Neuronal stem cell (in vitro differentiated cells): ENCODE data around the gene TOB1.
A peak's percentile ranks its signal among the peaks of the same experiment; 100 is the strongest.

Source experiments
- DNase-seq: peaks from one replicate; pipeline ENCODE4 v3.0.0-alpha.2; 2013; ENCODE audit warnings: low spot score
- H2AFZ ChIP-seq: one replicate; pipeline ENCODE4 v1.6.1; 2013; ENCODE audit warnings: mild to moderate bottlenecking, low read length, inconsistent platforms
- H2AK5ac ChIP-seq: 2 replicates; pipeline ENCODE4 v1.6.1; 2013; ENCODE audit warnings: low read depth, mild to moderate bottlenecking, inconsistent platforms, low read length, moderate library complexity, mixed read lengths
- H2BK120ac ChIP-seq: 2 replicates; pipeline ENCODE4 v1.6.1; 2013; ENCODE audit warnings: low read depth, mild to moderate bottlenecking, inconsistent platforms, low read length, moderate library complexity, mixed read lengths
- H2BK12ac ChIP-seq: one replicate; pipeline ENCODE4 v1.6.1; 2013; ENCODE audit warnings: low read length, inconsistent platforms
- H2BK15ac ChIP-seq: 2 replicates; pipeline ENCODE4 v1.6.1; 2013; ENCODE audit warnings: mild to moderate bottlenecking, low read length, inconsistent platforms, mixed read lengths
- H2BK5ac ChIP-seq: one replicate; pipeline ENCODE4 v1.6.1; 2013; ENCODE audit warnings: inconsistent platforms, mild to moderate bottlenecking, low read length, moderate library complexity
- H3K14ac ChIP-seq: one replicate; pipeline ENCODE4 v1.6.1; 2013; ENCODE audit warnings: low read length, inconsistent platforms
- H3K18ac ChIP-seq: 2 replicates; pipeline ENCODE4 v1.6.1; 2013; ENCODE audit warnings: low read length, inconsistent platforms
- H3K23ac ChIP-seq: 2 replicates; pipeline ENCODE4 v1.6.1; 2013; ENCODE audit warnings: low read depth, mild to moderate bottlenecking, mixed read lengths, low read length, inconsistent platforms; ENCODE audit not compliant: poor library complexity
- H3K27ac ChIP-seq: replicated peaks from 3 replicates; pipeline ENCODE4 v1.5.1; 2013; ENCODE audit warnings: low read length, inconsistent platforms
- H3K27me3 ChIP-seq, 3 experiments: 2 replicates each; pipeline ENCODE4 v1.6.1; 2013; ENCODE audit warnings: low read length in 3 of 3, mild to moderate bottlenecking in 2 of 3, inconsistent platforms in 1 of 3, low read depth in 1 of 3, mixed read lengths in 1 of 3, moderate library complexity in 1 of 3; ENCODE audit not compliant: control insufficient read depth in 3 of 3, insufficient read depth in 3 of 3
- H3K36me3 ChIP-seq, 2 donors: replicated peaks in 1 of 2; 2 replicates each; pipeline ENCODE4 v1.6.1; 2013; ENCODE audit warnings: low read length in 2 of 2; ENCODE audit not compliant: control insufficient read depth in 2 of 2, insufficient read depth in 2 of 2
- H3K4ac ChIP-seq: 2 replicates; pipeline ENCODE4 v1.6.1; 2013; ENCODE audit warnings: inconsistent platforms, mild to moderate bottlenecking, low read length, moderate library complexity
- H3K4me1 ChIP-seq, 2 donors: 1 replicate in 1 of 2; 2 replicates in 1 of 2; pipeline ENCODE4 v1.6.1; 2013; ENCODE audit warnings: low read length in 2 of 2, low read depth in 1 of 2; ENCODE audit not compliant: control insufficient read depth in 2 of 2, insufficient read depth in 1 of 2
- H3K4me2 ChIP-seq: one replicate; pipeline ENCODE4 v1.6.1; 2013; ENCODE audit warnings: mild to moderate bottlenecking, low read length, inconsistent platforms; ENCODE audit not compliant: insufficient read depth, poor library complexity, severe bottlenecking
- H3K4me3 ChIP-seq, 2 donors: 2 replicates each; pipeline ENCODE4 v1.5.1; 2013; ENCODE audit warnings: low read length in 2 of 2, mild to moderate bottlenecking in 2 of 2, inconsistent platforms in 1 of 2, moderate library complexity in 1 of 2
- H3K79me1 ChIP-seq: one replicate; pipeline ENCODE4 v1.6.1; 2013; ENCODE audit warnings: low read depth, mild to moderate bottlenecking, inconsistent platforms, low read length, moderate library complexity
- H3K9ac ChIP-seq: one replicate; pipeline ENCODE4 v1.6.1; 2013; ENCODE audit warnings: mild to moderate bottlenecking, low read depth, low read length, inconsistent platforms; ENCODE audit not compliant: poor library complexity
- H3K9me3 ChIP-seq, 2 donors: replicated peaks in 1 of 2; 2 replicates each; pipeline versions ENCODE3 to v1.6.1; 2013; ENCODE audit warnings: low read length in 2 of 2, mild to moderate bottlenecking in 2 of 2, inconsistent platforms in 1 of 2, low read depth in 1 of 2, mixed read lengths in 1 of 2, moderate library complexity in 1 of 2; ENCODE audit not compliant: control insufficient read depth in 2 of 2, insufficient read depth in 1 of 2
- H4K8ac ChIP-seq: one replicate; pipeline ENCODE4 v1.6.1; 2013; ENCODE audit warnings: low read depth, mild to moderate bottlenecking, inconsistent platforms, low read length, moderate library complexity
- H4K91ac ChIP-seq: one replicate; pipeline ENCODE4 v1.6.1; 2013; ENCODE audit warnings: low read length, low read depth, mild to moderate bottlenecking, inconsistent platforms; ENCODE audit not compliant: poor library complexity
- WGBS, 2 donors: extraction: QIAGEN DNeasy Blood & Tissue Kit; methylation state at CpG; one replicate each; pipeline ENCODE4 v1.1.7; 2013; ENCODE audit warnings: missing lambda C conversion rate in 2 of 2, mixed read lengths in 1 of 2; ENCODE audit not compliant: insufficient read length in 2 of 2, insufficient replicate concordance in 1 of 2; ENCODE audit errors: extremely low coverage in 2 of 2; 5-methylcytosine and 5-hydroxymethylcytosine counted together

TOB1 gene

DNA sequence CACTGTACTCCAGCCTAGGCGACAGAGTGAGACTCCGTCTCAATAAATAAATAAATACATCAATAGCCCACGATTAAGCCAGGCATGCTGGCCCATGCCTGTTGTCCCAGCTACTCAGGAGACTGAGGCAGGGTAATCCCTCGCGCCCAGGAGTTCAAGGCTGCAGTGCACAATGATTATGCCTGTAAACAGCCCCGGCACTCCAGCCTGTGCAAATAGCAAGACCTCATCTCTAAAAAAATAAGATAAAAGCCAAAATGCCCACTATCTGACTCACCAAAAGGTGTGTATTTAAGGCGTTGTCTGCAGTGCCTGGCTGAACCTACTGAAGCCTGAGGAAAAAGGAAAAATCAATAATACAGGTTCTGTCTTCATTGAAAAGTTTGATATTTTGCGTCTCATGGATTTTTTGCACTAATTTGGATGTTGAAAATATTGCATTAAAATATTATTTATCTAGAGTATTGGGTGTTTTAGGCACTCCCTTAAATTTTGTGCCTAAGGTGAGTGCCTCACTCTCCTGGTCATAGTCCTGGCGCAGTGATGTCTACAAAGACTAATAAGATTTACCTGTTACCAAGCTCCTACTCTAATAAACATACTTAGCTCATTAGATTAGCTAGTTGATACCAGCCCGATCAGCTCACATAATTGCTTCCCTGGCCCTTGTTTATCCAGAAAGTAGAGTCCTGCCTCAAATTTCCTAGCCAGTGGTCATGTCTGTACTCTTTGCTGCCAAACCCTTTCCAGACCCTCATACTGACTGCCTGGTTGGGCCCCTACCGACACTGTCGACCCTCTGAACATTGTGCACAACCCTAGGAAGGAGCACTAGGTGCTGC is 24.7 kb upstream of the TOB1 start:
- Histone ChIP-seq H3K4ac (no peak overlapping the region), H2BK12ac (no peak overlapping the region), H3K36me3 (no peaks in the 10 kb centered on the region), H2AFZ (no peak overlapping the region), H2BK5ac (no peak overlapping the region), H2BK120ac (no peak overlapping the region), H3K4me2 (no peak overlapping the region), H3K9ac (no peak overlapping the region), H3K9me3 (no peaks in the 10 kb centered on the region), H3K27ac (no peak overlapping the region), H3K14ac (no peak overlapping the region), H2BK15ac (no peak overlapping the region), H3K23ac (no peak overlapping the region), H4K91ac (no peak overlapping the region), H3K18ac (no peak overlapping the region), H3K4me3 (no peak overlapping the region), H2AK5ac (peak overlapping the region; percentile 33), H3K27me3 (peaks cover 0 to 2% (median 0%) of the 10 kb centered on the region in 3 experiments), H3K79me1 (no peaks in the 10 kb centered on the region), H3K4me1 (peaks cover 15 to 22% of the 10 kb centered on the region in 2 donors), H4K8ac (no peak overlapping the region)
- WGBS, 2 donors, result no CpG with 5 or more reads among the region's 12 CpGs
- DNase-seq, result no peak

DNA sequence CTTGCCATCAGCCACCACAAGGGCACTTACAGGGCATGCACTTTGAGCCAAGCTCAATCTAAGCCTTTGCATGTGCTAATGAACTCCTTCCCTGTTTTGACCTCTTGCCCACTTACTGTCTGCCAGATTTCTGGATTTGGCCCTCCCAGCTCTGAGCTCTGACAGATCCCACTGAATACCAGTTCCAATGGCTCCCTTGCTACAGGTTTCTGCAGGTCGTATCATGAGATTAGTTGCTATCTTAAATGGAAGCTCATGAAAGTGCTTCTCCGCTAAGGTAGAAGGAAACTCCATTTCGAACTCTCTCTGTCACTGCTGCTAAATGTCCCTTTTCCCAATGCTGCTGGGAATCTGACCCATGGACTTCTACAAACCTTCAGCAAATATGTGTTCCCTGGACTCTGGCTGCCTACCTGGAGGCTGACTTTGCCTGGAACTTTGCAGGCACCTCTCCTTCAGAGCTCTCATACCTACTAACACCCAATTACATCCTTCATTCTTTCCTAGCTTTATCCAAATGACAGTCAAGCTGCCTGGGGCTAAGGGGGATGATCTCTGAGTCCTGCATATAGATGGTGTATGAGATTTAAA is 23.5 kb upstream of the TOB1 start:
- no peak overlapping the region for H3K27ac ChIP-seq
- H3K9me3 ChIP-seq, result no peaks in the 10 kb centered on the region
- no peaks in the 10 kb centered on the region for H3K79me1 ChIP-seq
- DNase-seq, result no peak
- H3K9ac ChIP-seq, result no peak overlapping the region
- no peak overlapping the region for H2BK15ac ChIP-seq
- H4K91ac ChIP-seq, result no peak overlapping the region
- no peak overlapping the region for H3K23ac ChIP-seq
- H3K4ac ChIP-seq, result no peak overlapping the region
- no peak overlapping the region for H2AK5ac ChIP-seq
- no CpG with 5 or more reads among the region's 3 CpGs for WGBS, 2 donors
- H3K27me3 ChIP-seq, result peaks cover 0 to 2% (median 0%) of the 10 kb centered on the region in 3 experiments
- H3K14ac ChIP-seq, result no peak overlapping the region
- no peak overlapping the region for H2BK5ac ChIP-seq
- no peak overlapping the region for H3K18ac ChIP-seq
- H3K4me2 ChIP-seq, result no peak overlapping the region
- H2BK12ac ChIP-seq, result no peak overlapping the region
- H2BK120ac ChIP-seq, result no peak overlapping the region
- H3K36me3 ChIP-seq, result no peaks in the 10 kb centered on the region
- H4K8ac ChIP-seq, result no peak overlapping the region
- peaks cover 15 to 22% of the 10 kb centered on the region in 2 donors for H3K4me1 ChIP-seq
- no peak overlapping the region for H2AFZ ChIP-seq
- no peak overlapping the region for H3K4me3 ChIP-seq

DNA sequence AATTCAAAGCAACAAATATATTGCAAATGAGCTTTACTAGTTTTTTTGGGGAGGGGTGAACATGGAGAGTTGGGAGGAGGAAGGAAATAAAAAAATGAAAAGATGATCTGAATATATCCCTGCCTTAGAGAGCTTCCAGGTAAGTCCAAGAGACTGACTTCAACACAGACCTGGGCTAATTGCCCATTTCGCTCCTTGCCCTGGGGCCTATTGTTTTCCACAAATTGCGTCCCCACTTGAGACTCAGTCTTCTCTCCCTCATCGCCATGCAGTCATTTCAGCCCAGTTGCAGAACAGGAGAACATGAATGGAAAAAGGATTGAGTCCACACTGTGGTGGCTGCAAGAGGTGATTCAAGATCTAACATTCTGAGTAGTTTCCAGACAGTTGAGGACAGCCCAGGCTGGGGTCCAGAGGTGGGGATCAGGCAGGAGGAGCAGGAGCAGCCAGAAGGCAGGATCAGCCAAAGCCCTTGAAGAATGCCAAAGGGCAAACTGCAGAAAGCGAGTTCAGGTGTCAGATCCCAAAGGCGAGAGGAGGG is 21.6 kb upstream of the TOB1 start:
- Histone ChIP-seq H3K18ac (peak overlapping the region; percentile 66), H2BK120ac (no peak overlapping the region), H3K9me3 (no peaks in the 10 kb centered on the region), H2AK5ac (no peak overlapping the region), H3K23ac (peak overlapping the region; percentile 56), H3K4me3 (no peak overlapping the region), H2BK15ac (no peak overlapping the region), H3K27me3 (peaks cover 0 to 2% (median 0%) of the 10 kb centered on the region in 3 experiments), H3K36me3 (no peaks in the 10 kb centered on the region), H3K14ac (no peak overlapping the region), H3K27ac (no peak overlapping the region), H2BK12ac (no peak overlapping the region), H3K4me1 (peaks cover 5 to 20% of the 10 kb centered on the region in 2 donors), H2AFZ (no peak overlapping the region), H4K91ac (no peak overlapping the region), H3K4ac (no peak overlapping the region), H2BK5ac (no peak overlapping the region), H4K8ac (no peak overlapping the region), H3K79me1 (no peaks in the 10 kb centered on the region), H3K9ac (no peak overlapping the region), H3K4me2 (no peak overlapping the region)
- no CpG with 5 or more reads among the region's 5 CpGs for WGBS, 2 donors
- no peak for DNase-seq
